GM21786 (cell line): ENCODE data around the gene ATF7IP.

Experiments used
- ATAC-seq: cut with Tn5 transposase; IDR thresholded peaks from one replicate; pipeline ENCODE4 v1.9.1; 2021; ENCODE audit not compliant: unreplicated experiment

ATF7IP gene

DNA sequence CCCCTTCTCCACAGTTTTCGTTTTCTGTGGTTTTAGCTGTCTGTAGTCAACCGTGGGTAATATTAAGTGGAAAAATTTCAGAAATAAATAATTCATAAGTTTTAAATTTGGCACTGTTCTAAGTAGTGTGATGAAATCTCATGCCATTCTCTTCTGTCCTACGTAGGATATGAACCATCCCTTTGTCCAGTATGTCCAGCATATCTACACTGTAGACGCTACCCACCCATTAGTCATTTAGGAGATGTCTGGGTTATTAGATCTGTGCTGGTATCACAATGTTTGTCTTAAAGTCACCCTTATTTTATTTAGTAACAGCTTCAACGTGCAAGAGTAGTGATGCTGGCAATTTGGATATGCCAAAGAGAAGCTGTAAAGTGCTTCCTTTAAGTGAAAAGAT lies 44.7 kb downstream of the ATF7IP start:
- ATAC-seq: no peak

GRCh38 chr12:14410841-14411569 lies 45.5 kb downstream of the ATF7IP start:
- ATAC-seq: no peak

GRCh38 chr12:14416658-14417057 lies 51.2 kb downstream of the ATF7IP start:
- no peak for ATAC-seq

DNA sequence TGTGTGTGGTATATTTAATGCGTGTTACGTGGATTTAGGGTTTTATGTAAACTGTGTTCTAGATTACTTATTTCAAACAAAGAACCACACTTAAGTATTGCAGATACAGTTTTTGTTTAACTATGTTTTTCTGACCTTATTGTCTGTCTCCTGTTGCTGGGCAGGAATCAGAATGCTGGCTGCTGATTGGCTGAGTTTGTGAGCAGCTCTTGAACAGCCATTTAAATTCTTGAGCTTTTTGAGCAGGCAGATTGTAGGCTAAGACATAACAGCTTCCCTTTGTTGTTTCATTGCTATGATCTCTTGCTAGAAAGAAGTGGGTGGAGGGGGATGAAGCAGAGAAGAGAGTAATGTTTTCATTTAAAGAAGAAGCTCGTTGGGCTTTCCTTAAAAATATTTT lies 52.2 kb downstream of the ATF7IP start:
- ATAC-seq: no peak

DNA sequence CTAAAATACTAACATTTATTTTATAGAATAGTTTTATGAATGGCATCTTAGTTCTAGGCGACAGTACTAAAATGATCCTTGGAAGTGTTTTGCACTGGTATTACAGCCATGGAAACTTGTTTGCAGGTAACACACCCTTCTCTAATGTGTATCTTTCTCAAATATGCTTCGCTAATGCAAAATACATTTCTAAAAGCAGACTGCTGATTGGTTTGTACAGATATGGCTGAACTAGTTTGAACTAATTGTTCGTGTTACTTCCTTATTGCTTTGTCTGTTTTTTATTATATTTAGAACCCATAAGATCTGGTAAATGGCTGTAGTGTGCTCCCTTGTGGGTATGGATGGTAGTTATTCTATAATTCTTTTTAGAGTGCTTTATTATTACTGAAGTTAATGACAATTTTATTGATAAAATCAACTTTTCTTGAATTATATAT lies 53.0 kb downstream of the ATF7IP start:
- no peak for ATAC-seq

- ATAC-seq: no peak
Measured at GRCh38 chr12:14422516-14423230, 57.2 kb downstream of the ATF7IP start.

- ATAC-seq: no peak
Measured at GRCh38 chr12:14424545-14424944, 59.1 kb downstream of the ATF7IP start.

GRCh38 chr12:14426792-14427191 lies 61.3 kb downstream of the ATF7IP start:
- ATAC-seq: no peak

- ATAC-seq: no peak
Measured at GRCh38 chr12:14427929-14428328, 62.4 kb downstream of the ATF7IP start.

DNA sequence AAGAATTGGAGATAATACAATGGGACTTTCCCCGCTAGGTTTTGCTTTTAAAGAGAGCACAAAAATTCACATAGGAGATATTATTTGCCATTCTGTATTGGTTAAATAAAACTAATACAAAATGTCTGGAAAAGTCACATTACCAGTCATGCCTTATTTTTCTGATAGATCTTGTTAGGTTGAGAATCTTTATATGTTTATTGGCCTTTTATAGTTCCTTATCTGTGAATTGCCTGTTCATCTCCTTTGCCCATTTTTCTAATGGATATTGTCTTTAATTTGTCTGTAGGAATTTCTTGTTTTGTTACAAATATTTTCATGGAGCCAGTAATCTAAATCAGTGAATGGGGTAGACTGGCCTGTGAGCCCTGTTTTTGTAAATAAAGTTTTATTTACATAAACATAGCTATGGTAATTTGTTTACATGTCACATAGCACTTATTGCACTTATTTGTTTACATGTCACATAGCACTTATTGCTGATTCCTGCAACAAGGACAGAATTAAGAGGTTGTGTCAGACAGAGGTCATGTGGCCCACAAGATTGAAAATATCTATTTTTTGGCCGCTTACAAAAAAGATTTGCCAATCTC lies 65.0 kb downstream of the ATF7IP start:
- no peak for ATAC-seq

GRCh38 chr12:14431975-14432374 lies 66.5 kb downstream of the ATF7IP start:
- no peak for ATAC-seq

DNA sequence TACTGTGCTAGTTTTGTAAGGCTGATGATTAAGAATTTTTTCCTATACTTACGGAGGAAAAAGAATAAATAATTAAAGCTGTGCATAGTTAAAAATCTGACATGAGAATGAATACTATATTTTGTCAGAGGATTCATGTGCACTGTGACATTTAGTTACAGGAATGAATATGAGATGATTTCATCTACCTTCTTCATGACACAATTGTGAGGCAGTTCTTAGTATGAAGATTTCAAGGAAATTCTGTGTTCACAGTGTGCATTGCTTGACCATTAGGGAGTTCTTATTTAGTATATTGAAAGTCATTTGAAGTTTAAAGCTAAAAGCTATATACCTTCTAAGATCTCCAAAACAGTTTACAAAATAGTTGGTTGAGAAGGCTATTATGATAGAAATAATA lies 70.1 kb downstream of the ATF7IP start:
- no peak for ATAC-seq

DNA sequence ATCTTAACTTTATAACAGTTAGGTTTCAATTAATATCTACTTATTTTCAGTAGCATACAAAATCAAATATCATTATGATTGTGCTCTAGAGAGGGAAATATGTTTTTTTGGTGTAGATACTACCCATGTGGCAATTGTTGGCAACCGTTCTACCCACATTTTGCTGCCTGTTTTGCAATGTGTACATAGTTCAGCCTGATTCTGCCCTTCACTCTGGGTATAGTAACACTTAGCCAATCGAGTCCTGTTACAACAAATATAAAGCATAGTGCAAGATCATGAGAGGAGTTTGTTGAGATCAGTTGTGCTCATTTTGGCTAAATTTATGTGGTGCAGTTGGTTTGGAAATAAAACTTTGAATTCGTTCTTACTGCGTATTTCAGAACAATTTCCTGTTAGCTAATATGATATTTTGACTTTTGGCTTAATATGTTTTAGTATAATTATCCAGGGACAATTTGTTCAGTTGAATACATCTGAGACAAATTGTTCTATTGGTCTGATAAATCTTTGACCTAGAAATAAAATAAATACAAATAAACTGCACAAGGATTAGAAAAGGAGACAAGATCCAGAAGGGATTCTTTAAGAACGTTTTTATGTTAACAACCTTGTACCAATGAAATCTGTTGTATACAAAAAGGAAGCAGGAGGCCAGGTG lies 76.9 kb downstream of the ATF7IP start:
- ATAC-seq: no peak

GRCh38 chr12:14443531-14443930 lies 78.0 kb downstream of the ATF7IP start:
- ATAC-seq: no peak

DNA sequence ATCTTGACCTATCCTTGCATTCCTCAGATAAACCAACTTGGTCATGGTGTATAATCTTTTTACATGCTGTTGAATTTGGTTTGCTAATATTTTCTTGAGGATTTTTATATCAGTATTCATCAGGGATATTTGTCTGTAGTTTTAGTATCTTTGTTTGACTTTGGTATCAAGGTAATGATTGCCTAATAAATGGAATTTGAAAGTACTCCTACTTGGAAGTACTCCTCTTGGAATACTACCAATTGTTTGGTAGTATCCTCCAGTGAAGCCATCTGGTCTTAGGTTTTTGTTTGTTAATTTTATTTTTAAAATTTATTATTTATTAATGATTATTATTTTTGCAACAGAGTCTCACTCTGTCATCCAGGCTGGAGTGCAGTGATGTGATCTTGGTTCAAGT lies 85.0 kb downstream of the ATF7IP start:
- no peak for ATAC-seq

DNA sequence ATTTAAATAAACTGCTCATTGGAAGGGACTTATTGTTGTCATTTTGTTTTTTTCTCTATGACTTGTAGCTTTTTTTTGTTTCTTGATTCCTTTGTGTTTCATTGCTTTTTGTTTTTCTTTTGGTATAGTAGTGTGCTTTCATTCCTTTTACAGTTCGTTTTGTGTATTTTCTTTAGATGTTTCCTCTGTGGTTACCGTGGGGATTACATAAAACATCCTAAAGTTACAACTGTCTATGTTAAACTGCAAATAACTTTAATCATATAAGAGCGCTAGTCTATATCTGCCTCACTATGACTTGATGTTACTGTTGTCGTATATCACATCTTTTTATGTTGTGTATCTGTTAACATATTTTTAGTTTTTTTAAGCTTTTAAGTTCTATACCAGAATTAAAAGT lies 86.9 kb downstream of the ATF7IP start:
- ATAC-seq: no peak

GRCh38 chr12:14452865-14453264 lies 87.4 kb downstream of the ATF7IP start:
- ATAC-seq: no peak

DNA sequence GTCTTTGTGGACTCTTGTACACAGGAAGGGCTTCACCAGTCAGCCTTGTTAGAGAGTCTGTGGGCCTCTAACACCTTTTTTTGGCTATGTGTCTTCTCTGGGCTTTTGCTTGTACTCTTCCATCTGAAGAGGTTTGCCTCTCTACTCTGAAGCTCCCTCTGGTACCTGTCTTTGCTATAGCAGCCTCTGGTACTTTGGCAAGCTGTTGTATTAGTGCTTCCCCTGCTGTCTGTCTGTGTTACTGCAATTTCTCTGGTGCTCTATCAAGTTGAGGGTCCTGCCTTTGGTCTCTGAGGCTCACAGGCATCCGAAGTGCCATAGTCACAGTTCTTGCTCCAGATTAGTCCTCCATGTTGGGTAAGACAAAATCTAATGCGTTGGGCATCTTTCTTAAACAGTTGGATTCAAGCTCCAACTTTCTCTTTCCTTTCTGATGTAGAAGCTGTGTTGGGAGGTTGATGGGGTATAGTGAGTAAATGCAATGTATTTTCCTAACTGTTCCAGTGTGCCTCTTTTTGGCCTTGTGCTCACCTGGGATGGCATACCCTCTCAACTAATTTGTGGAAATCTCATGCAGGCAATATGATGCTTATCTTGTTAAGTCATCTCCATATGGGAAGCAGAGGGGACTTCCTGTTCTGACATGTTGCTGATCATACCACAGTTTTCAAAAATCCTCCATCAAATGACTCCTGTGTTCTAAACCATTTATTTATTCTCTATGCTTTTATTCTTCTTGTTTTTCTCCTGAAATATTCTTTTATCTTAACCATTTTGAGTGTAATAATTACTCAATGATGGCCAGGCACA lies 88.8 kb downstream of the ATF7IP start:
- ATAC-seq: no peak

- ATAC-seq: no peak
Measured at GRCh38 chr12:14460212-14460841, 94.8 kb downstream of the ATF7IP start.

- no peak for ATAC-seq
Measured at GRCh38 chr12:14471497-14471896, 106.0 kb downstream of the ATF7IP start.
